Measurements from ENCODE around the gene AGR3.

GRCh38 chr7:16813232-16813616, 68.6 kb downstream of the AGR3 start:
- TF ChIP-seq EP300 (conservative IDR thresholded peaks at IDR 0.05; ENCODE audit: poor library complexity, severe bottlenecking) (no peak), EZH2 (IDR thresholded peaks at IDR 0.05; ENCODE audit: borderline replicate concordance, insufficient read depth, low read length, poor library complexity, severe bottlenecking) (no peak), RAD21 (conservative IDR thresholded peaks at IDR 0.05) (no peak), TAF1 (IDR thresholded peaks at IDR 0.05; ENCODE audit: low read depth) (no peak)
- TF ChIP-seq, protein P1, sequence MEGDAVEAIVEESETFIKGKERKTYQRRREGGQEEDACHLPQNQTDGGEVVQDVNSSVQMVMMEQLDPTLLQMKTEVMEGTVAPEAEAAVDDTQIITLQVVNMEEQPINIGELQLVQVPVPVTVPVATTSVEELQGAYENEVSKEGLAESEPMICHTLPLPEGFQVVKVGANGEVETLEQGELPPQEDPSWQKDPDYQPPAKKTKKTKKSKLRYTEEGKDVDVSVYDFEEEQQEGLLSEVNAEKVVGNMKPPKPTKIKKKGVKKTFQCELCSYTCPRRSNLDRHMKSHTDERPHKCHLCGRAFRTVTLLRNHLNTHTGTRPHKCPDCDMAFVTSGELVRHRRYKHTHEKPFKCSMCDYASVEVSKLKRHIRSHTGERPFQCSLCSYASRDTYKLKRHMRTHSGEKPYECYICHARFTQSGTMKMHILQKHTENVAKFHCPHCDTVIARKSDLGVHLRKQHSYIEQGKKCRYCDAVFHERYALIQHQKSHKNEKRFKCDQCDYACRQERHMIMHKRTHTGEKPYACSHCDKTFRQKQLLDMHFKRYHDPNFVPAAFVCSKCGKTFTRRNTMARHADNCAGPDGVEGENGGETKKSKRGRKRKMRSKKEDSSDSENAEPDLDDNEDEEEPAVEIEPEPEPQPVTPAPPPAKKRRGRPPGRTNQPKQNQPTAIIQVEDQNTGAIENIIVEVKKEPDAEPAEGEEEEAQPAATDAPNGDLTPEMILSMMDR (IDR thresholded peaks at IDR 0.05; ENCODE audit: poor library complexity, severe bottlenecking), result no peak

Measured in neural cell (in vitro differentiated cells).